PC-9 (cell line): Measurements from ENCODE around the gene AMELX.

Experiments
- EZH2 ChIP-seq: fragments of 200-600 bp; sonication (generic); IDR thresholded peaks from 2 replicates; pipeline ENCODE4 v1.8.0; 2017; ENCODE audit warnings: antibody characterized with exemption, low read depth
- TF ChIP-seq, protein P1 (sequence below): fragments of 200-600 bp; sonication (generic); conservative IDR thresholded peaks from 2 replicates; pipeline ENCODE4 v1.6.1; 2017; ENCODE audit warnings: mixed run types, antibody characterized with exemption, mild to moderate bottlenecking, moderate library complexity

DNA sequence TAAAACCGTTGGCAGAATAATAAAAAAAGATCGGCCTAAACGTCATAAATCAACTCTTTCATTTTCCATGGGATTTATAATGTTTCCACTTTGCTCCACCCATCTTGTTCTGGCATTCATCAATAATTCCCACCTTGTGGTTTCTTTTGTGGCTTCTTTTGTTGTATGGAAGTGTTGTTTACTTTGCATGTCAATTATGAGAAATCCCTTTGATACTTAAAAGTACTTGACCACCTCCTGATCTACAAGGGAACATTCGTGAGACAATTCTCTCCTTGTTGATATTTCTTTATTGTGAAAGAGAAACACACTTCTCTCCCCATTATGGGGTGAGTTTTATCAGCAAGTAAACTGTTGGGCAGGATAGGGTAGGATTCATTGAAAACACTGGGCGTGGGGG, 2.8 kb downstream of the AMELX start:
- TF ChIP-seq, protein P1, sequence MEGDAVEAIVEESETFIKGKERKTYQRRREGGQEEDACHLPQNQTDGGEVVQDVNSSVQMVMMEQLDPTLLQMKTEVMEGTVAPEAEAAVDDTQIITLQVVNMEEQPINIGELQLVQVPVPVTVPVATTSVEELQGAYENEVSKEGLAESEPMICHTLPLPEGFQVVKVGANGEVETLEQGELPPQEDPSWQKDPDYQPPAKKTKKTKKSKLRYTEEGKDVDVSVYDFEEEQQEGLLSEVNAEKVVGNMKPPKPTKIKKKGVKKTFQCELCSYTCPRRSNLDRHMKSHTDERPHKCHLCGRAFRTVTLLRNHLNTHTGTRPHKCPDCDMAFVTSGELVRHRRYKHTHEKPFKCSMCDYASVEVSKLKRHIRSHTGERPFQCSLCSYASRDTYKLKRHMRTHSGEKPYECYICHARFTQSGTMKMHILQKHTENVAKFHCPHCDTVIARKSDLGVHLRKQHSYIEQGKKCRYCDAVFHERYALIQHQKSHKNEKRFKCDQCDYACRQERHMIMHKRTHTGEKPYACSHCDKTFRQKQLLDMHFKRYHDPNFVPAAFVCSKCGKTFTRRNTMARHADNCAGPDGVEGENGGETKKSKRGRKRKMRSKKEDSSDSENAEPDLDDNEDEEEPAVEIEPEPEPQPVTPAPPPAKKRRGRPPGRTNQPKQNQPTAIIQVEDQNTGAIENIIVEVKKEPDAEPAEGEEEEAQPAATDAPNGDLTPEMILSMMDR: no peak
- TF ChIP-seq EZH2: no peak
